ENCODE data around the gene SORBS2.
A peak's percentile ranks its signal among the peaks of the same experiment; 100 is the strongest.

SORBS2 gene

GRCh38 chr4:185566972-185567371 lies 245.0 kb downstream of the SORBS2 start:
- Mint-ChIP-seq H3K36me3 (ENCODE audit: low read depth) (no peaks in the 10 kb centered on the region), H3K4me3 (peak overlapping the region in 1 of 3 experiments; percentile 56), H3K27me3 (ENCODE audit: low read depth) (peaks cover 4% of the 10 kb centered on the region), H3K4me1 (peaks cover 53% of the 10 kb centered on the region), H3K9me3 (peaks cover 4% of the 10 kb centered on the region), H3K27ac (peak overlapping the region; percentile 90 to 94 (median 94))
- TF ChIP-seq, protein P1, sequence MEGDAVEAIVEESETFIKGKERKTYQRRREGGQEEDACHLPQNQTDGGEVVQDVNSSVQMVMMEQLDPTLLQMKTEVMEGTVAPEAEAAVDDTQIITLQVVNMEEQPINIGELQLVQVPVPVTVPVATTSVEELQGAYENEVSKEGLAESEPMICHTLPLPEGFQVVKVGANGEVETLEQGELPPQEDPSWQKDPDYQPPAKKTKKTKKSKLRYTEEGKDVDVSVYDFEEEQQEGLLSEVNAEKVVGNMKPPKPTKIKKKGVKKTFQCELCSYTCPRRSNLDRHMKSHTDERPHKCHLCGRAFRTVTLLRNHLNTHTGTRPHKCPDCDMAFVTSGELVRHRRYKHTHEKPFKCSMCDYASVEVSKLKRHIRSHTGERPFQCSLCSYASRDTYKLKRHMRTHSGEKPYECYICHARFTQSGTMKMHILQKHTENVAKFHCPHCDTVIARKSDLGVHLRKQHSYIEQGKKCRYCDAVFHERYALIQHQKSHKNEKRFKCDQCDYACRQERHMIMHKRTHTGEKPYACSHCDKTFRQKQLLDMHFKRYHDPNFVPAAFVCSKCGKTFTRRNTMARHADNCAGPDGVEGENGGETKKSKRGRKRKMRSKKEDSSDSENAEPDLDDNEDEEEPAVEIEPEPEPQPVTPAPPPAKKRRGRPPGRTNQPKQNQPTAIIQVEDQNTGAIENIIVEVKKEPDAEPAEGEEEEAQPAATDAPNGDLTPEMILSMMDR (IDR thresholded peaks at IDR 0.05; ENCODE audit: unreplicated experiment in 3 of 3): no peak

DNA sequence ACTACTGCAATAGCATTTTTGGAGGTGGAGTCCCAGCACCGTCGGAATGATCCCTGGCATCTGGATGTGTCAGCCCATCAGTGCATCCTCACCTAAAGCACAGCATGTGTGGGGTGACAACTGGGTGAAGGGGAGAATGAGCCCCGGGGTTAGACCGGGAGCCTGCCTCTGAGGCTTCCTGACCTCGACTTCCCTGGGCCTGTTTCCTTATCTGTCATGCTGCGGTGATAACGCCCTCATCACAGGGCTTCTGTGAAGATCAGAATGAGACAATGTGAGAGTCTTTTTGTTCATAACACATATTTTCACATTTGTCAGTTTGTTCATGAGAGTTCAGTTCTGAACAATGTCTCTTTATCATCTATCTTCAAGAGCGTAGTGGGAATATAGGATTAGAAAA lies 245.6 kb downstream of the SORBS2 start:
- TF ChIP-seq, protein P1 (IDR thresholded peaks at IDR 0.05; ENCODE audit: unreplicated experiment in 3 of 3): no peak
- Mint-ChIP-seq H3K4me3 (no peak overlapping the region), H3K9me3 (peaks cover 9% of the 10 kb centered on the region), H3K4me1 (peaks cover 49% of the 10 kb centered on the region), H3K27ac (peak overlapping the region; percentile 90 to 94 (median 94)), H3K36me3 (ENCODE audit: low read depth) (no peaks in the 10 kb centered on the region), H3K27me3 (ENCODE audit: low read depth) (peaks cover 9% of the 10 kb centered on the region)

GRCh38 chr4:185565696-185566095 lies 246.3 kb downstream of the SORBS2 start:
- Mint-ChIP-seq H3K27ac (peak overlapping the region; percentile 17 to 70 (median 37)), H3K4me3 (peak overlapping the region in 1 of 3 experiments; percentile 5), H3K36me3 (ENCODE audit: low read depth) (no peaks in the 10 kb centered on the region), H3K27me3 (ENCODE audit: low read depth) (peaks cover 12% of the 10 kb centered on the region), H3K4me1 (peaks cover 47% of the 10 kb centered on the region), H3K9me3 (peaks cover 13% of the 10 kb centered on the region)
- TF ChIP-seq, protein P1 (IDR thresholded peaks at IDR 0.05; ENCODE audit: unreplicated experiment in 3 of 3): no peak

- no peak overlapping the region for H3K27ac Mint-ChIP-seq
- no peak overlapping the region for H3K4me3 Mint-ChIP-seq
- H3K9me3 Mint-ChIP-seq: peaks cover 14% of the 10 kb centered on the region
- H3K27me3 Mint-ChIP-seq (ENCODE audit: low read depth): peaks cover 12% of the 10 kb centered on the region
- peaks cover 43% of the 10 kb centered on the region for H3K4me1 Mint-ChIP-seq
- TF ChIP-seq, protein P1 (IDR thresholded peaks at IDR 0.05; ENCODE audit: unreplicated experiment in 3 of 3): no peak
- no peaks in the 10 kb centered on the region for H3K36me3 Mint-ChIP-seq (ENCODE audit: low read depth)
Observed at GRCh38 chr4:185564349-185564748, 247.6 kb downstream of the SORBS2 start.

DNA sequence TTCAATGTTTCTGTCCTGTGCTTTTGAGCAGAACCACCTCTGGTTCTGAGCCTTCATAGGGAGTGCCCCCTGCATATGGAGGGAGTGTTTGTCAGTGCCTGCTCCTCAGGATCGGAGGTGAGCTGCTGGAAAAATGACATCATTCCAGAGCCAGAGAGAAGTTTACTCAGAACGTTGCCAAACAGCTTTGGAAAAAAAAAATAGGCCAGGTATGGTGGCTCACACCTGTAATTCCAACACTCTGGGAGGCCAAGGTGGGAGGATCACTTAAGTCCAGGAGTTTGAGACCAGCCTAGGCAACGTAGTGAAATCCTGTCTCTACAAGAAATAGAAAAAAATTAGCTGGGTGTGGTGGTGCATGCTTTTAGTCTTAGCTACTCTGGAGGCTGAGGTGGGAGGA lies 249.5 kb downstream of the SORBS2 start:
- Mint-ChIP-seq H3K9me3 (peaks cover 32% of the 10 kb centered on the region), H3K36me3 (ENCODE audit: low read depth) (no peaks in the 10 kb centered on the region), H3K4me3 (no peak overlapping the region), H3K4me1 (peaks cover 32% of the 10 kb centered on the region), H3K27ac (no peak overlapping the region), H3K27me3 (ENCODE audit: low read depth) (peaks cover 9% of the 10 kb centered on the region)
- TF ChIP-seq, protein P1 (IDR thresholded peaks at IDR 0.05; ENCODE audit: unreplicated experiment in 3 of 3): no peak

DNA sequence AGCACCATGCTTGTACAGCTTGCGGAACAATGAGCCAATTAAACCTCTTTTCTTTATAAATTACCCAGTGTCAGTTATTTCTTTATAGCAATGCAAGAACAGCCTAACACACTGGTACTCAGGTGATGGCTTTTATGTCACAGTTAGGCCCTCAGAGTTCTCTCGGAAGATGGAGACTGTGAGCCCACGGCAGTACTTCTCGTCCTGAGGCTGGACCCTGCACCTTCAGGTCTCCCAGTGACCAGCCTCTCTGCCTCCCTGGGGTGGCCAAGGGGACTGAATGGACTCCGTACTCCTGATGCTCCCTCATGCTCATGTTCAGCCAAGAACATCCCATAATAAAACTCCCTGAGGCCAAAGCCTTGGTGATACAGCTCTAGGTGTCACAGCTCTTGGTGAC lies 251.7 kb downstream of the SORBS2 start:
- no peak overlapping the region for H3K27ac Mint-ChIP-seq
- TF ChIP-seq, protein P1 (IDR thresholded peaks at IDR 0.05; ENCODE audit: unreplicated experiment in 3 of 3): no peak
- no peak overlapping the region for H3K4me3 Mint-ChIP-seq
- H3K27me3 Mint-ChIP-seq (ENCODE audit: low read depth): peaks cover 9% of the 10 kb centered on the region
- no peaks in the 10 kb centered on the region for H3K36me3 Mint-ChIP-seq (ENCODE audit: low read depth)
- peaks cover 13% of the 10 kb centered on the region for H3K4me1 Mint-ChIP-seq
- peaks cover 36% of the 10 kb centered on the region for H3K9me3 Mint-ChIP-seq

All from nephron (organoid).